ENCODE results near the gene ESR2.

The ESR2 gene

DNA sequence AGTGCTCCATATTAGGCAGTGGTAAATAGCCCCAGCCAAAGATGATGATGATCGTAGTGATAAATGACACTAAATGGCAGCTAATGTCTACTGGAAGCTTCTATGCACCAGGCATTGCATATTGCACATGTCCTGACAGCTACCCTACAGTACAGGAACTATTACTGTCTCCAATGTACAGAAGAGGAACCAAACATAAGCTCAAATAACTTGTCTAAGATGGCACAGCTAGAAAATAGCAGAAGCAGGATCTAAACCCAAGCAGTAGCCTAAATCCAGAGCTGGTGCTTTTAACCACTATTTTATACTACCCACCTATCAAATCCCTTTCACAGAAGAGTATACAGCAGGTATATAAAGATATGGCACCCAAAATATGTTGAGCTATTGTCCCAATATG is 28.9 kb downstream of the ESR2 start:
- DNase-seq (no peak), ATAC-seq (no peak)

- no peak for ATAC-seq
- no peak for DNase-seq
These were observed 33.8 kb downstream of the ESR2 start for GRCh38 chr14:64260418-64260817.

GRCh38 chr14:64255756-64256155 is 38.4 kb downstream of the ESR2 start:
- DNase-seq (no peak), ATAC-seq (no peak)

- ATAC-seq, result no peak
- no peak for DNase-seq
These were observed 40.5 kb downstream of the ESR2 start for GRCh38 chr14:64253672-64254071.

DNA sequence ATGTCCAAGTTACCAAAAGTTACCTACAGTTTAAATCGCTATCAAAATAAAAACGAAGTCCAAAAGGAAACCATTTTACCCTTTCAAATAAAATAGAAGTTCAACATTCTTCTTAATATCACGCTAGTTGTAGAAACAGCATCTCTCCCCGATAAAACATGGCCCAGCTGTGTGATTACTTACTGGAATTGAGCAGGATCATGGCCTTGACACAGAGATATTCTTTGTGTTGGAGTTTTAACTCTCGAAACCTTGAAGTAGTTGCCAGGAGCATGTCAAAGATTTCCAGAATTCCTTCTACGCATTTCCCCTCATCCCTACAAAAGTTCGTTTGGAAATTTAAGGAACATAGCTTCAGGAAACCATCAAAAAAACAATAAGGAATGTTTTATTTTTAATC is 44.8 kb downstream of the ESR2 start:
- no peak for ATAC-seq
- DNase-seq, result no peak

DNA sequence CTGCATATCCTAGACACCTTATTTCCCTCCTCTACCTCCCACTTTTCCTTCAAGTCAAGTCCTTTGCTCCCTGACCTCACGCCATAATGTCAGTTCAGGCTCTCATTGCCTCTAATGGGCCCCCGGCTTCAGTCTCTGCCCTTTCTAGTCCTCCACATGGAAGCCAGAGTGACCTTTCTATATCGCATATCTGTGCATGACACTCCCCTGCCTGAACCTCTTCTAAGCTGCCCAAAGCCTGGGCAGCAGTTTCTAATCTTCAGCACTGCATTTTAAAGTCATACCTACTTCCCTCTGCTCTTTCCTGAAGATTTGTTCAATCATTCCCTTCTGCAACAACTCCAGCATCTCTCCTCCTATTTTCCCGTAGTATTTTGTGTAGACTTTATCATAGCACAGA is 45.5 kb downstream of the ESR2 start:
- no peak for ATAC-seq
- no peak for DNase-seq

- DNase-seq, result no peak
These were observed 47.0 kb downstream of the ESR2 start for GRCh38 chr14:64247195-64247594.

GRCh38 chr14:64246688-64247087 is 47.5 kb downstream of the ESR2 start:
- no peak for DNase-seq
- ATAC-seq, result no peak

More at GRCh38 chr14:64247195-64247594, 47.0 kb downstream of the ESR2 start:
- no peak for ATAC-seq

GRCh38 chr14:64245491-64245890 is 48.7 kb downstream of the ESR2 start:
- ATAC-seq (no peak), DNase-seq (no peak)

DNA sequence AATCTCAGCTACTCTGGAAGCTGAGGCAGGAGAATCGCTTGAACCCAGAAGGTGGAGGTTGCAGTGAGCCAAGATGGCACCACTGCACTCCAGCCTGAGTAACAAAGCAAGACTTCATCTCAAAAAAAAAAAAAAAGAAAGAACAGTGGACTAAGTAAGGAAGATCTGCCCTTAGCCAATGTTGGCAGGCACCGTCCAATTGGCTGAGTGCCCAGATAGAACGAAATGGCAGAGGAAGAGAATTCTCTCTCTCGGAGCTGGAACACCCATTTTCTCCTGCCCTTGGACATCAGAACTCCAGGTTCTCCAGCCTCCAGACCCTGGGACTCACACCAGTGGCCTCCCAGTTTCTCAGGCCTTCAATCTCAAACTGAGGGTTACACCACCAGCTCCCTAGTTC is 49.9 kb downstream of the ESR2 start:
- DNase-seq (no peak), ATAC-seq (no peak)

- DNase-seq (no peak), ATAC-seq (no peak)
These were observed 55.5 kb downstream of the ESR2 start for GRCh38 chr14:64238631-64239030.

DNA sequence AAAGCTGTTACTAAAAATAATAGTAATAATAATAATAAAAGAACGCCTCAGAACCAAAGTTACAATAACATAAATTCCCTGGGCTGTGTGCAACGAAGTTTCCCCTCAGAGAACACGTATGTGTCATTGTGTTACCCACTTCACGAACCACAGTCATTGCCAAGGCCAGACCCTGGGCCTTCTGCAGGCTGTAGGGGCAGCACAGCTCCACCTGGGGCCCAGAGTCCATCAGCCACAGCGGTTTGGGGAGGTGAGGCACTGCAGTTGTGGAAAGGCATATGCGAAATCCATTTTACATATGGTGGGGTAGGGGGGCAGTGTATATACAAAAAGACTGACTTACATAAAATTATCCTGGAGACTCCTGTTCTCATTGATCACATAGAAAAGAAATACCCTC is 56.1 kb downstream of the ESR2 start:
- DNase-seq, result no peak
- ATAC-seq, result no peak

GRCh38 chr14:64235652-64236640 is 58.2 kb downstream of the ESR2 start:
- DNase-seq (peak; percentile 12), ATAC-seq (no peak)

GRCh38 chr14:64234877-64235651 is 59.1 kb downstream of the ESR2 start:
- no peak for DNase-seq
- ATAC-seq, result no peak

- DNase-seq, result no peak
- no peak for ATAC-seq
These were observed 60.5 kb downstream of the ESR2 start for GRCh38 chr14:64233531-64234190.

DNA sequence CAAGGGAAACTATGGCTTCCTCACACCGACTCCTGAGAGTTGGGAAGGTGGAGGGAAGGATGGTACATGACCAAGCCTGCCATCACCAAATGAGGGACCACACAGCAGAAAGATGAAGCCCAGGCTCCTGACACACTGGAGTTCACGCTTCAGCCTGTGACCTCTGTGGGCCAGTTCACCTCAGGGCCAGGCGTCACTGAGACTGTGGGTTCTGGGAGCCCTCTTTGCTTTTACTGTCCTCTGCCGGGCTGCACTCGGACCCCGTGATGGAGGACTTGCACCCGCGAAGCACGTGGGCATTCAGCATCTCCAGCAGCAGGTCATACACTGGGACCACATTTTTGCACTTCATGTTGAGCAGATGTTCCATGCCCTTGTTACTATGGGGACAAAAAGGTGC is 61.2 kb downstream of the ESR2 start:
- no peak for ATAC-seq

GRCh38 chr14:64232095-64232838 is 61.9 kb downstream of the ESR2 start:
- DNase-seq (peak; percentile 55), ATAC-seq (peak; percentile 94)

More for the DNA sequence above, 61.2 kb downstream of the ESR2 start:
- no peak for DNase-seq

DNA sequence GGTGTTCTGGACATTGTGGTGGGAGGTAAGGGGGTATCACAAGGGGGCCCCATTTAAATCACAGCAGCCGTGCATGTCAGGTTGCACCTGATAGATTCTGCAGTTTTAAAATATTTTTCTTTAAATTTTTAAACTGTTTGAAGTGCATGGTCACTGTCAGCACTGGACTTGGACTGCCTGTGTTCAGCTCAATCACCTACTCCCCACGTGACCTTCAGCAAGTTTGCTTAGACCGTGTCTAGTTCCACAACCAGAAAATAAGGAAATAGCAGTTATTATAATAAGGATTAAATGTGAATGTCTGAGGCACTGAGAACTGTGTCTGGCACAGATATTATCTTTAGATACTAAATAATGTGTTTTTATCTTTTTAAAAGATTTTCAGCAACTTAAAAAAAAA is 64.7 kb downstream of the ESR2 start:
- DNase-seq (no peak), ATAC-seq (no peak)

DNA sequence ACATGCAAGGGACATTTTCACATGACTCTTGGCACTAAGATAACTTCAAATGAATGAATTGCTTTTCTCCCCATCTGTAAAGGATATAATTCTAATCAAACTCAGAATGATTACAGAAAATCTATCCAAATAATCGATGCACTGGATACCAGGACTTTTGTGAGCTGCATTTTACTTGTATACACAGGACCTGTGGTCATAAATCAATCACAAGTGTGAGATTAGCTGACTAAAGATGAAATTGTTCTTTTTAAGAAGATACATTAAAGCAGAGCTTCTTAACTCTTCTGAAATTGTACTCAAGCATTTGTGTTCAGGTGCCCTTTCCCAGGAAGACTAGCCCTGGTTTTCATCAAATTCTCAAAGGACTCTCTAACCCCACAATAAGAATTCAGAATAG is 66.3 kb downstream of the ESR2 start:
- DNase-seq (no peak), ATAC-seq (no peak)

DNA sequence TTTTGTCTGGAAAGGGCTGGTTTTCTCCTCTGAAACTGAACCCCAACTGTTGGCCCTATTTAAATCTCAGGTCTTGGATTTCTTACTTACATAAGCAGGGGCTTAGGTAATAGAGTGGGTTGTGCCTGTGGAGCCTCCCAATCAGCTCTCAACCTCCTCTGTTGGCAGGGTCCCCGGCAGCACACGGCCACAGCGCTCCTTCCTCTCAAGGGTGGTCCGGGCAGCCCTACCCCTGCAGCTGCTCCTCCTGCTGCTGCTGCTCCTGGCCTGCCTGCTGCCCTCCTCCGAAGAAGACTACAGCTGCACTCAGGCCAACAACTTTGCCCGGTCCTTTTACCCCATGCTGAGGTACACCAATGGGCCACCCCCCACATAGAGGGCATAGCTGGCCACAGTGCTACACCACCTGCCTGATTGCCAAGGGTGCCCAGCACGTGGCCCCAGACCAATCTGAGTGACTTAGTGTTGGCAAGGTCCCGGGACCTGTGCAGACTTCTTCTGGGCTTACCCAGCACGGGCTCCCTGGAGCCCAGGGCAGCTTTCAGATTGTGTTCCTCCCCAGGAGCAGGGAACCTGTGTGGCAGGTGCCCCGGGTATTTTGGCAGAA is 68.9 kb downstream of the ESR2 start:
- ATAC-seq (no peak), DNase-seq (no peak)

GRCh38 chr14:64221391-64222003 is 72.7 kb downstream of the ESR2 start:
- no peak for DNase-seq
- no peak for ATAC-seq

All from stimulated activated naive CD8-positive, alpha-beta T cell treated with anti-CD3 and anti-CD28 coated beads, Interleukin-15, Interleukin-2, amounts not matched to agents 100 U/mL and 50 U/mL, for 24 hours (primary cell).